ENCODE results near the gene TIMP3. TPM values are rescaled to one million over a fixed set of nuclear protein-coding genes. Genes with fewer than 3 reads are reported as not detected.

The TIMP3 gene
- total and polyA plus RNA-seq, 2 of the 4 experiments (the other 2 are of a cell fraction) = 98.8 to 179 TPM

GRCh38 chr22:32874976-32875375 is 73.5 kb downstream of the TIMP3 start:
- H3K18ac ChIP-seq (ENCODE audit: low read depth, low read length) = no peak overlapping the region
- H3K4ac ChIP-seq (ENCODE audit: low read depth, low read length) = no peak overlapping the region
- H2BK15ac ChIP-seq (ENCODE audit: low read depth, low read length) = no peak overlapping the region
- no peak overlapping the region for H4K91ac ChIP-seq (ENCODE audit: insufficient read depth, low read depth, low read length)
- no peaks in the 10 kb centered on the region for H3K36me3 ChIP-seq (ENCODE audit: control insufficient read depth, insufficient read depth, low read length)
- no peak overlapping the region for H2AFZ ChIP-seq (replicated peaks; ENCODE audit: low read length, poor library complexity)
- DNase-seq = no peak
- no peak overlapping the region for H3K27ac ChIP-seq (ENCODE audit: insufficient read depth, low read length)
- peaks cover 44% of the 10 kb centered on the region for H3K27me3 ChIP-seq (ENCODE audit: control insufficient read depth, insufficient read depth, low read length)
- H3K9me3 ChIP-seq (ENCODE audit: control insufficient read depth, insufficient read depth, low read length) = no peaks in the 10 kb centered on the region
- no peak overlapping the region for H4K8ac ChIP-seq (ENCODE audit: low read depth in 2 of 2, low read length in 2 of 2)
- no peak overlapping the region for H2AK9ac ChIP-seq (replicated peaks; ENCODE audit: low read depth, low read length, poor library complexity)
- no peak overlapping the region for H3K9ac ChIP-seq (ENCODE audit: low read depth, low read length)
- WGBS, 2 experiments (ENCODE audit: extremely low coverage in 2 of 2, insufficient read length in 1 of 2) = 74% methylated on average over 4 of the region's 10 CpGs; no CpG with 5 or more reads in 1 of the 2 experiments
- POLR2A ChIA-PET (ENCODE audit: unreplicated experiment) = no interaction called here
- no peak overlapping the region for H3K56ac ChIP-seq (ENCODE audit: extremely low read depth, insufficient read depth, low read length)
- H3K9me1 ChIP-seq (ENCODE audit: insufficient read depth, low read length) = no peaks in the 10 kb centered on the region
- H3K14ac ChIP-seq (replicated peaks; ENCODE audit: low read depth, low read length) = no peak overlapping the region
- ATAC-seq (ENCODE audit: low read depth) = no peak
- BruUV-seq (replicated peaks) = no TSS peak
- H4K5ac ChIP-seq (ENCODE audit: low read depth, low read length) = no peak overlapping the region
- TF ChIP-seq ELK1 (IDR thresholded peaks at IDR 0.05; ENCODE audit: borderline replicate concordance, low read depth, low read length) = no peak
- no peak for TF ChIP-seq CEBPB (IDR thresholded peaks at IDR 0.05; ENCODE audit: low read depth, low read length)
- TF ChIP-seq FOS (IDR thresholded peaks at IDR 0.05; ENCODE audit: low read depth, low read length) = no peak
- no peak for TF ChIP-seq USF2 (IDR thresholded peaks at IDR 0.05; ENCODE audit: low read depth, low read length)
- no peak for TF ChIP-seq MXI1 (IDR thresholded peaks at IDR 0.05; ENCODE audit: borderline replicate concordance, low read depth, low read length)
- TF ChIP-seq RAD21 (IDR thresholded peaks at IDR 0.05; ENCODE audit: low read length) = no peak
- TF ChIP-seq MAFK (IDR thresholded peaks at IDR 0.05; ENCODE audit: low read depth, low read length) = no peak
- no peak for TF ChIP-seq SMC3 (IDR thresholded peaks at IDR 0.05; ENCODE audit: low read depth, low read length)
- H2AK5ac ChIP-seq (ENCODE audit: low read depth, low read length) = no peak overlapping the region
- H2BK120ac ChIP-seq (ENCODE audit: low read depth, low read length) = no peak overlapping the region
- H3K23ac ChIP-seq (ENCODE audit: low read depth, low read length) = no peak overlapping the region
- CTCF ChIA-PET = no interaction called here
- no peak overlapping the region for H2BK20ac ChIP-seq (ENCODE audit: low read depth, low read length)
- H4K20me1 ChIP-seq (ENCODE audit: insufficient read depth, low read length) = no peaks in the 10 kb centered on the region
- no peak overlapping the region for H2BK5ac ChIP-seq (ENCODE audit: low read depth, low read length, poor library complexity, severe bottlenecking)
- dilution Hi-C loops (cut with HindIII; ENCODE audit: low sequenced_read_pairs, unreplicated experiment) (no loop called here), in situ Hi-C loops (cut with MboI; ENCODE audit: low sequenced_read_pairs) (no loop called here), intact Hi-C loops (cut with micrococcal nuclease) (no loop called here)
- H3K4me2 ChIP-seq (ENCODE audit: low read depth, low read length) = no peak overlapping the region
- no peaks in the 10 kb centered on the region; the same call in 1 of the 2 replicates for H3K4me1 ChIP-seq (ENCODE audit: control insufficient read depth, insufficient read depth, low read length)
- H3K4me3 ChIP-seq (ENCODE audit: insufficient read depth, low read depth, low read length) = no peak overlapping the region
- no peaks in the 10 kb centered on the region for H3K79me1 ChIP-seq (ENCODE audit: low read depth in 1 of 2, low read length in 2 of 2)

All from IMR-90 (cell line).